HG03159 (cell line): Measurements from ENCODE around the gene WWOX.

ENCODE experiments used
- ATAC-seq: cut with Tn5 transposase; IDR thresholded peaks from one replicate; pipeline ENCODE4 v1.9.1; 2021; ENCODE audit warnings: mild to moderate bottlenecking, moderate library complexity; ENCODE audit not compliant: unreplicated experiment

Gene WWOX

DNA sequence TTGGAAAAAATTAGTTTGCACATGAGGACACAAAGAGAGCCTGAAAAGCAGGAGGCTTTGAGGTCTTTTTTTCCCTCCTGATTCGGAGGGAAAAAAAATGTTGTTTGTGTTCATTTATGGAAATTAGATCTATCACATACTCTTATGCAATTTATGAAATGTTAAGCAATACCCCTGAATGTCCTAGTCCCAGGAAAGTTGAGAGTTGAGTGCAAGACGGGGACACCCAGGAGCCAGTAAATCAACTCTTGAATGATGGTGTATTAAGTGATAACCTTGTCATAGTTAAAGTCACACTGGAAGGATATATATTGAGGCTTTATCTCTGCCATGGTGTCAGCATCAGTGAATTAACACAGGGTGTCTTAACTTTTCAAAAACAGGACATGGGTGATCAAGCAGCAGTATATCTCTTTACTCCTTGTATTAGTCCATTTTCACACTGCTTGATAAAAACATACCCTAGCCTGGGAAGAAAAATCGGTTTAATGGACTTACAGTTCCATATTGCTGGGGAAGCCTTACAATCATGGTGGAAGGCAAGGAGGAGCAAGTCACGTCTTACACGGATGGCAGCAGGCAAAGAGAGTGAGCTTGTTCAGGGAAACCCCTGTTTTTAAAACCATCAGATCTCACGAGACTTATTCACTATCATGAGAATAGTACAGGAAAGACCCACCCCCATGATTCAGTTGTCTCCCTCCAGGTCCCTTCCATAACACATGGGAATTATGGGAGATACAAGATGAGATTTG is 1032.0 kb downstream of the WWOX start:
- ATAC-seq = no peak

GRCh38 chr16:79132701-79133100 is 1033.2 kb downstream of the WWOX start:
- no peak for ATAC-seq

- ATAC-seq = no peak
Observed at GRCh38 chr16:79134300-79134699, 1034.8 kb downstream of the WWOX start.

DNA sequence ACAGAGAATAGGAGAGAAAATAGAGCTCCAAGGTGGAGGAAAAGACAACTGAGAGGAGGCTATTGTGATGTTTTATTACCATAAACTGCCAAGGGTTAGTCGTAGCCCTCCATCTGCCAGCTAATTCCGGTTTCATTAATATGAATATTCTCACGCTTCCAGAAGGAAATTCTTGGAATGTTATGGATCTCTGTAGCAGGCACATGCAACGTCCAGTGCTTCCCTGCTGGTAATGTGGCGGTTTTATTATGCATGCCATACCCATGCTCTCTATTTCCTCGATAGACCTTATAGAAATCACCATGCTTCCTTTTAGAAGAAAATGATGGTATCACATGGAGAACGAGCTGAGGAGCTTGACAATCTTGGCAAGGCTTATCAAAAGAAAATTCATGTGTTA is 1037.5 kb downstream of the WWOX start:
- ATAC-seq = no peak

DNA sequence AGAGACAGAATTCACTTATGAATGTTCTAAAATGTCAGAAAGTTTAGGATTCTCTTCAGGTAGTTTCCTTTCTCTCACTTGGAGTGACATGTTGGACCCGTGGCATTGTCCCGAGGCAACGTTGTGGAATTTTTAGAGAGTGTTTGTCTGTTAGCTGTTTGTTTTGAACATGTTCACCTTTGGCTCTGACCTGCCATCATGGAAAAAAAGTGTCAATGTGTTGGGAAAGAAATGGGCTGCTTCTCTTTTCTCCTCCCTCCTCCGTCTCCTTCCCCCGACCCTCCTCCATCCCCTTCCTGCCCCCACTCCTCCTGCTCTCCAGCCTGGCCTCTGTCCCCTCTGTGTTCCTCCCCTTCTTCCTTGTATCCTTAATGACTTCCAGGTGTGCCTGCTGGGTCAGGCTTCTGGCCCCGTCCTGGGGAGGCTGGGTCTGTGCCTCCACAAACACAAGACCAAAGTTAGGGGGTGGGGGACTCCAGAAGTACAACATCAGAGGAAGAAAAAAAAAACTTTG is 1038.0 kb downstream of the WWOX start:
- no peak for ATAC-seq

- no peak for ATAC-seq
Observed at GRCh38 chr16:79139799-79140198, 1040.3 kb downstream of the WWOX start.

DNA sequence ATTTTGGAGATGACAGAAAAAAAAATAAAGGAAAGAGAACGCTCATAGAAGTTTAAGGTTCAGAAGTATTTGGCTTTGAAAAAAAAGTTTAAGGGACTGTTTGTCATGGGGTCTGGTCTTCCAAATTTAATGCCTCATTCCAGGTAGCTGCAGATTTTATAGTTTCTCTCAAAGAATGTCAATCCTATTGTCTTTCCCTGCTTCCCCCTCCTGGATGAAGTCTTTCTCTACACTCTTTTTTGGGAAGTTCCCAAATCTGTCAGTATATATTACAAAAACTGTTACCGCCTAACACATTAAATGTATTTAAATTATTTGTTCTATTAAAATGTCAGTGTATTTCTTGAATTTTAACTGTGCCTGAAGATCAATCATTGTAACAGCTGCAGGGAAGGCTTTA is 1043.6 kb downstream of the WWOX start:
- no peak for ATAC-seq

- ATAC-seq = no peak
Observed at GRCh38 chr16:79150151-79150550, 1050.7 kb downstream of the WWOX start.

DNA sequence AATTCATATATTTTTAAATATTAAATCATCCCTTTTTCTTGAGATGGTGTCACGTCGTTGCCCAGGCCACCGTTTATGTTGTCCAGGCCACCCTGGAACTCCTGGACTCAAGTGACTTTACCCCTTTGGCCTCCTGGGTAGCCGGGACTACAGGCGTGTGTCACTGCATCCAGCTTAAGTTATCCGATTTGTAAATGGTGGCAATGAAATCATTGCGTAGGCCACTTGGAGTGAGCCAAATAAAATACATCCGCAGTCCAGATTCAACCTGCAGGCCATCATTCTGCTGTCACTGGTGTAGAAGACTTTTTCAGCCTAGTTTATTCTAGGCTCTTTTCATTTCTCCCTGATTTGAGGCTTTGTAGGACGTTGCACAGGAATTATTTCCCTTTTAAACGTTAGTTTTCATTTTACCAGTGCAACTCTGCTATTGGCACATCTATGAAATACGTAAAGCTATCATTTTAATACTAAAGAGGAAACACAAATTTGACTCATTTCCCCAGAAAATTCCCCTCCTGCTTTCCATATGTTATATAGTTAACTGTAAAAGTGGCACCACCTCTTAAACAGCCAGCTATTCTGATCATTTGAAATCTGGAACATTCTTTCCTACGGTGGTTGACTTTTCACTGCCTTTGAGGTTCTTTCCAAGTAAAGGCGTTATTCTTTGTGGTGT is 1051.3 kb downstream of the WWOX start:
- ATAC-seq = no peak

DNA sequence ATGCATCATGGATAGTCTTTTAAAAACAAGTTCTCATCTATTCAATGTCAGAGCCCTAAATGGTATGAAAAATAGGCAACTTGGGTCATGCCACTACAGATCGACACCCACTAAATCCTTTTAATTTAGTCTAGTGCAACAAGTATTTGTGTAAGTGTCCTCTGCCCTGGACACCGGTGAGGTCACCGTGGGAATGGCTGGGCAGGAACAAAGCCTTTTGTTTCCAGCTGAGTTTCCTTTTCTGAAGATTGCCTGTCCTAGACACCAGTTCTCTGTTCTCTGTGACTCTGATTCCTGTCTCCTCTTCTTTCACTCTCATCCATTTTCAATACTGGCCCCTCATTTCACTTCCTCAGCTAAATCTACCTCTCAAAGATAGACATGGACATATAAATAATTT is 1054.6 kb downstream of the WWOX start:
- ATAC-seq = no peak

GRCh38 chr16:79155471-79155870 is 1056.0 kb downstream of the WWOX start:
- no peak for ATAC-seq

- ATAC-seq = no peak
Observed at GRCh38 chr16:79155904-79156303, 1056.5 kb downstream of the WWOX start.

DNA sequence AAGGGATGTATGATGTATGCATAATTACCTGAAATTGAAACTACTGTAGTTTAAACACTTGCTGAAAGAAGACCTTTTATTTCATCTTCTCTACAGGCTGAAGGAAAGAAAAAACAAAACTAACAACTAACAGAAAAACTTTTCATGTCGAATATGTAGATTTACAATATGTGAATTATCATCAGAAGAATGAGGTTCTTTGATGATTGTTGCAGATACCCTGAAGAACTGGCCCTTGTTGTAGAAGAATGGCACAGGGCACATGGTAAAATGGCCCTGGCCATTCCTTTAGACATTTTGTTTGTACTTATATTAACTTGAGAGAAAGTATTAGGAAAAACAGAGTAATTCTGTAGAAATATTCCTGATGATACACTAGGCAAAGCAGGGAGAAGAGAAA is 1057.3 kb downstream of the WWOX start:
- no peak for ATAC-seq

GRCh38 chr16:79158337-79158736 is 1058.9 kb downstream of the WWOX start:
- ATAC-seq = no peak

GRCh38 chr16:79159261-79160049 is 1060.0 kb downstream of the WWOX start:
- ATAC-seq = no peak

- no peak for ATAC-seq
Observed at GRCh38 chr16:79162977-79163376, 1063.5 kb downstream of the WWOX start.

DNA sequence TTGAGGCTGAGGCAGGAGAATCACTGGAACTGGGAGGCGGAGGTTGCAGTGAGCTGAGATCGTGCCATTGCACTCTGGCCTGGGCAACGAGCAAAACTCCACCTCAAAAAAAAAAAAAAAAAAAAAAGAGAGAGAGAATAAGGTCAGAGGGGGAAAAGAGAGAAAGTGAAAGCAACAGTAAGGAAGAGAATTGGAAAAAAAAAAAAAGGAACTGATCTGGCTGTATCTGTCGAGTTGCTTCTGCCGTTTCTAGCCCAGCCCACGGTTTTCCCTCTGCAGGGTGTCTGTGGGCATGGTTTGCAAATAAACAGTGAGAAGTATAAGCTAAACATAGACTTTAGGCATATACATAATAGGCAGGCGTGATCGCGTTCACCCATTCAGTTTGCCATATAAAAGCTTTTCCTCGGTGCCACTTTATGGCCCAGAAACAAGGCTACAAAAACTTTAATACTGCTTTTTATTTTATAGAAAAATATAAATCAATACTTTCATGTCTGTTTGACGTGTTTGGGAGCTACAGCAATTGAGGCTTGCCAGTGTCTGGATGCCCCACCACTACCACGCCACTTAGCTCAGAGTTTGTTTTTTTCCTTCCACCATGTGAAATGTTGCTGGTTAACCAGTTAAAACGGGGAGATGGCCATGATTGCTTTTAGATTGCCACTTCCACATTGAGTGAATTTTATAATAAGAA is 1064.4 kb downstream of the WWOX start:
- no peak for ATAC-seq

- ATAC-seq = no peak
Observed at GRCh38 chr16:79164388-79164995, 1065.0 kb downstream of the WWOX start.

DNA sequence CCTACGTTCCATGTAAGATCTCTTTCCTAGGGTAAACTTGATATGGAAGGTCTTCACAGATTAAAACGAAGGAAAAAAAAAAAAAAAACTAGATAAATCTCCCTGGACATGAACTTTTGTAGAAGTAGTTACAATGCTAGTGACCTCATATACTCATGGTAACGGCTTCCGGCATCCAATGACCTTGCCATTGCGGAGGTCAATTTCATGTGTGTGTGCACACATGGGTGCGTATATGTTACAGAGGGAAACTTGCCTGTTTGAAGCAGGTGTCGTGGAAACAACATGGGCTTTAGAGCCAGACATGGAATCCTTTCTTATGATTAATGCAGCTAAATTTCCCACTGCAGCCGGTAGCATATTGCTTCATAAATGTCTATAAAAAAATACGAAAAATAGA is 1065.6 kb downstream of the WWOX start:
- no peak for ATAC-seq

DNA sequence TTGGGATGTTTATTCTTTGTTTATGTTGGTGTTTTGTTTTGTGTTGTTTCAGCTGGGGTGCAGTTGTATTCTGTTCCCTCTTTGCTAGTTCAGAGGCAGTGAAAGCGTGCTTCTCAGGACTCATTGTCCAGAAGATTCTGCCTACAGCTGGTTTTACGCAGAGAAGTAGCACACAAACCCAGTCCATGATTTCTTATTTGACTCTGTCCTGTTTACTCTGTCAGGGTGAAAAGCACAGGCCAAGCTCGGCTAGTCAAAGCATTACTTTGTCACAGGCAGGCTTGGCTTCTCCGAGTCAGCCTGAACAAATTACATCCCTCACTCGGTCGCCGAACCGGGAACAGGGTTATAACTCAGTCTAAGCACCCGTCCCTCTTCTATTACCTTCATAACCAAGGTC is 1066.1 kb downstream of the WWOX start:
- no peak for ATAC-seq

DNA sequence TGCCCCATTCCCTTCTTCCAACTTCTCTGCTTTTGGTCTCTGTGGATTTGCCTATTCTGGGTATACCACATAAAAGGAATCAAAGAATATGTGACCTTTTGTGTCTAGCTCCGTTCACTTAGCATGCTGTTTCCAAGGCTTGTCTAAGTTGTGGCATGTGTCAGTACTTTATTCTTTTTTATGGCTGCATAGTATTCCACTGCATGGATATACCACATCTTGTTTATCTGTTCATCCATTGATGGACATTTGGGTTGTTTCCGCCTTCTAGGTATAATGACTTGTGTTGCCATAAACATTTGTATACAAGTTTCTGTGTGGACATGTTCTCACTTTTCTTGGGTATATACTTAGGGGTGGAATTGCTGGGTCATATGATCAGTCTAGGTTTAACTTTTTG is 1068.4 kb downstream of the WWOX start:
- ATAC-seq = no peak
